ENCODE measurements around the gene UNK. TPM values are rescaled to one million over a fixed set of nuclear protein-coding genes. Genes with fewer than 3 reads are reported as not detected.
A peak's percentile ranks its signal among the peaks of the same experiment; 100 is the strongest.

The UNK gene
- total and polyA plus RNA-seq, 2 experiments from 2014 or later = 22.3 to 26.7 TPM

DNA sequence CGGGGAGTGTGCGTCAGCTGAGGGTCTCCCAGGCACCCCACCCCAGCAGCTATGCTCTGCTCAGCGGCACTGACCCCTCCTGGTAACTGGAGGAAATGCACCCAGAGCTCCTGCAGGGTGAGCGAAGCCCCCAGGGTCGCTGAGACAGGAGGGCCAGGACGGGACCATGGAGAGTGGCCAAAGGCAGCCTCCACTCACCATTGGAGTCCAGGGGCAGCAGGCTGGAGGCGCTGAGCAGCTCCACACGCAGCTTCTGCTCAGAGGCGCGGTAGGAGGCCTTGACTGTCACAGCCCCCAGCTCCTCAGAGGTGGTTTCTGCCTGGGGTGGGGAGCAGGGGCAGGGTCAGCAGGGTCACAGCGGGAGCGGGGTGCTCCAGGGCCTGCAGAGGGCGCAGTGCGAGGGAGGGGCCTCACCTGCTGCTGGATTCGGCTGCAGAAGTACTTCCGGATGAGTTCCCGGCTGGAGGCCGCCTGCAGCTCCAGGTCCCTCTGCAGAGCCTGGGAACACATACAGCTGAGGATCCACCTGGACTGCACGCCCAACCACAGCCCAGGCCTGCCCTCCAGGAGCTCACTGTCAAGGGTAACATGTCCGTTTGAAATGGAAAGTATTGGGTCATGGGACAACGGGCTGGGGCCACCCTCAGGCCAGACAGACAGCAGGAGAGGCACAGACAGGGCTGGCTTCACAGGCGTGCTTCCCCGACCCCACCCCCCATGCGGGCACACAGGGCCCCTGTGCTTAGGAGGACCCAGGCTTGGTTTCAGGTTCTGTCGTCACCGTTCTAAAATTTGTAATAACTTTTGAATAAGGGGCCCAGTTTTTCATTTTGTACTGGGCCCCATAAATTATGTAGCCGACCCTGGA is 45.8 kb downstream of the UNK start:
- no peaks in the 10 kb centered on the region for H3K79me2 ChIP-seq
- no peak overlapping the region for H3K27ac ChIP-seq
- WGBS (ENCODE audit: low lambda C conversion rate, missing lambda C conversion rate) = 64% methylated on average over 25 of the region's 27 CpGs
- H3K4me2 ChIP-seq = no peak overlapping the region
- peaks cover 16% of the 10 kb centered on the region for H3K4me1 ChIP-seq (ENCODE audit: insufficient read depth)
- no peaks in the 10 kb centered on the region for H3K27me3 ChIP-seq
- no peak overlapping the region for H3K4me3 ChIP-seq
- H3K9me3 ChIP-seq (ENCODE audit: low read depth) = no peaks in the 10 kb centered on the region
- no peaks in the 10 kb centered on the region for H3K9me2 ChIP-seq (replicated peaks; ENCODE audit: insufficient read depth)
- H4K20me1 ChIP-seq (ENCODE audit: insufficient read depth, poor library complexity, severe bottlenecking) = no peaks in the 10 kb centered on the region
- TF ChIP-seq, protein P1, sequence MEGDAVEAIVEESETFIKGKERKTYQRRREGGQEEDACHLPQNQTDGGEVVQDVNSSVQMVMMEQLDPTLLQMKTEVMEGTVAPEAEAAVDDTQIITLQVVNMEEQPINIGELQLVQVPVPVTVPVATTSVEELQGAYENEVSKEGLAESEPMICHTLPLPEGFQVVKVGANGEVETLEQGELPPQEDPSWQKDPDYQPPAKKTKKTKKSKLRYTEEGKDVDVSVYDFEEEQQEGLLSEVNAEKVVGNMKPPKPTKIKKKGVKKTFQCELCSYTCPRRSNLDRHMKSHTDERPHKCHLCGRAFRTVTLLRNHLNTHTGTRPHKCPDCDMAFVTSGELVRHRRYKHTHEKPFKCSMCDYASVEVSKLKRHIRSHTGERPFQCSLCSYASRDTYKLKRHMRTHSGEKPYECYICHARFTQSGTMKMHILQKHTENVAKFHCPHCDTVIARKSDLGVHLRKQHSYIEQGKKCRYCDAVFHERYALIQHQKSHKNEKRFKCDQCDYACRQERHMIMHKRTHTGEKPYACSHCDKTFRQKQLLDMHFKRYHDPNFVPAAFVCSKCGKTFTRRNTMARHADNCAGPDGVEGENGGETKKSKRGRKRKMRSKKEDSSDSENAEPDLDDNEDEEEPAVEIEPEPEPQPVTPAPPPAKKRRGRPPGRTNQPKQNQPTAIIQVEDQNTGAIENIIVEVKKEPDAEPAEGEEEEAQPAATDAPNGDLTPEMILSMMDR (IDR thresholded peaks at IDR 0.05; ENCODE audit: poor library complexity) = peak; percentile 42
- TF ChIP-seq EZH2 (IDR thresholded peaks at IDR 0.05; ENCODE audit: borderline replicate concordance) (no peak), EZH2phosphoT487 (IDR thresholded peaks at IDR 0.05; ENCODE audit: low read depth, severe bottlenecking, unreplicated experiment) (no peak)
- H3K36me3 ChIP-seq (replicated peaks; ENCODE audit: insufficient read depth, low read depth) = no peaks in the 10 kb centered on the region
- no peak for DNase-seq (ENCODE audit: low spot score)
- no peak overlapping the region for H2AFZ ChIP-seq

DNA sequence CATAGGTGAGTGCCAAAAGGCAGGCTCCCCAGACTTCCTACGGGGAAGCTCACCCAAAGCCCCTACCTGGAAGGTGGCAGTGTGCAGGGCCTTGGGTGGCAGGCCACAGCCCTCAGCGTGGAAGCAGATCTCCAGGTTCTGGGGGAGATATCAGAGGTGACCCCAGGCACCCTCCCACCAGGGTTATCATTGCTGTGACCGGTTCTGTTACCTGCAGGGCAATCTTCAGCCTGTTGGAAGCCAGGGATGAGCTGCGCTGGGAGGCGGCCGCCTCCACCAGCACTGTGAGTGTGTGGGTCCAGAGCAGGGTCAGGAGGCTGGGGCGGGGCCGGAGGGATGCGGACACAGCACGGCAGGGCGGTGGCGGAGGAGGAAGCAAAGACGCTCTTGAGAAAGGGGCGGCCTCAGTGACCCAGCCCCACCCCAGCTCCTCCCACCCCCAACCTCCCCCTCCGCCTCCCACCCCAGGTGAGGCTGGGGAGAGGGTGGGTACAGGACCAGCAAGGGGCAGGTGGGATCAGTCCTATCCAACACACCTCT is 46.5 kb downstream of the UNK start:
- Histone ChIP-seq H3K4me2 (no peak overlapping the region), H2AFZ (no peak overlapping the region), H3K9me2 (replicated peaks; ENCODE audit: insufficient read depth) (no peaks in the 10 kb centered on the region), H3K27ac (no peak overlapping the region), H3K9me3 (ENCODE audit: low read depth) (no peaks in the 10 kb centered on the region), H3K4me1 (ENCODE audit: insufficient read depth) (peaks cover 14% of the 10 kb centered on the region), H3K4me3 (no peak overlapping the region), H3K36me3 (replicated peaks; ENCODE audit: insufficient read depth, low read depth) (no peaks in the 10 kb centered on the region), H4K20me1 (ENCODE audit: insufficient read depth, poor library complexity, severe bottlenecking) (no peaks in the 10 kb centered on the region), H3K27me3 (no peaks in the 10 kb centered on the region), H3K79me2 (no peaks in the 10 kb centered on the region)
- TF ChIP-seq, protein P1 (IDR thresholded peaks at IDR 0.05; ENCODE audit: poor library complexity) = no peak
- TF ChIP-seq EZH2 (IDR thresholded peaks at IDR 0.05; ENCODE audit: borderline replicate concordance) = no peak
- no peak for TF ChIP-seq EZH2phosphoT487 (IDR thresholded peaks at IDR 0.05; ENCODE audit: low read depth, severe bottlenecking, unreplicated experiment)
- 75% methylated on average over 6 of the region's 15 CpGs for WGBS (ENCODE audit: low lambda C conversion rate, missing lambda C conversion rate)
- DNase-seq (ENCODE audit: low spot score) = no peak

DNA sequence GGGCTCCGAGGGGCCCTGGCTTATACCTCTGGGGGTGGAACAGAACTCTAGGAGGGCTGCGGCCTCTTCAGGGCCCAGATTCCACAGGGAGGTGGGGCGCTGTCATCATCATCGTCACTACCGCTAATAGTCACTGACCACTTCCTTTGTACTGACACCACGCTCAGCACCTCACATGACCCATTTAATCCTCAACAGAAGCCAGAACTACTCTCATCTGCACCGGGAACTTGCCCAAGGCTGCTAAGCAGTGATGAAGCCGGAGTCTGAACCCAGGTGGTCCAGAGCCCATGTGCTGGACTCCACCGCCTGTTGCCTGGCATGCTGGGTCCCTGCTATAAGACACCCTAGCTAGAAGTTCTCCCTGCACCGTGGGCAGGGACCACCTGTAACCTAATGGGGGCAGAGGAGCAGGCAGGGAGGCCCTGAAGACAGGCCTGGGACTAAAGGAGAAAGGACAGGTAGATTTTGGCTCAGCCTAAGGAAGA is 47.6 kb downstream of the UNK start:
- Histone ChIP-seq H3K9me3 (ENCODE audit: low read depth) (no peaks in the 10 kb centered on the region), H3K4me3 (no peak overlapping the region), H4K20me1 (ENCODE audit: insufficient read depth, poor library complexity, severe bottlenecking) (no peaks in the 10 kb centered on the region), H3K36me3 (replicated peaks; ENCODE audit: insufficient read depth, low read depth) (no peaks in the 10 kb centered on the region), H3K4me1 (ENCODE audit: insufficient read depth) (peaks cover 9% of the 10 kb centered on the region), H3K27me3 (no peaks in the 10 kb centered on the region), H3K9me2 (replicated peaks; ENCODE audit: insufficient read depth) (no peaks in the 10 kb centered on the region), H3K4me2 (no peak overlapping the region), H3K79me2 (no peaks in the 10 kb centered on the region), H2AFZ (no peak overlapping the region), H3K27ac (no peak overlapping the region)
- 75% methylated on average over 10 of the region's 10 CpGs for WGBS (ENCODE audit: low lambda C conversion rate, missing lambda C conversion rate)
- no peak for DNase-seq (ENCODE audit: low spot score)
- TF ChIP-seq EZH2 (IDR thresholded peaks at IDR 0.05; ENCODE audit: borderline replicate concordance) (no peak), EZH2phosphoT487 (IDR thresholded peaks at IDR 0.05; ENCODE audit: low read depth, severe bottlenecking, unreplicated experiment) (no peak)
- TF ChIP-seq, protein P1 (IDR thresholded peaks at IDR 0.05; ENCODE audit: poor library complexity) = no peak
